GM12891 (cell line): ENCODE measurements around the gene PINLYP.
A peak's percentile ranks its signal among the peaks of the same experiment; 100 is the strongest.

Experiments used
- DNase-seq: peaks from one replicate; pipeline ENCODE4 v3.0.0; 2011; ENCODE audit warnings: low spot score; ENCODE audit not compliant: insufficient read length
- FAIRE-seq: peaks from 2 replicates; lab custom pipeline; 2011; peaks lifted over from hg19 to GRCh38; lab: Jason Lieb, UNC
- PAX5 ChIP-seq: IDR thresholded peaks from 2 replicates; pipeline ENCODE4 v1.6.1; 2011; ENCODE audit warnings: low read length, moderate library complexity, mild to moderate bottlenecking; ENCODE audit not compliant: insufficient read depth, severe bottlenecking
- POLR2A ChIP-seq: IDR thresholded peaks from 2 replicates; pipeline ENCODE4 v1.6.1; 2011; ENCODE audit warnings: low read depth, low read length, control low read depth
- POLR2AphosphoS5 ChIP-seq: IDR thresholded peaks from 2 replicates; pipeline ENCODE4 v1.6.1; 2011; ENCODE audit warnings: low read depth, low read length, control low read depth
- POU2F2 ChIP-seq: IDR thresholded peaks from 2 replicates; pipeline ENCODE4 v1.6.1; 2011; ENCODE audit warnings: low read depth, mild to moderate bottlenecking, control low read depth, low read length, moderate library complexity
- SPI1 ChIP-seq: IDR thresholded peaks from 2 replicates; pipeline ENCODE4 v1.6.1; 2011; ENCODE audit warnings: low read depth, low read length, control low read depth
- TAF1 ChIP-seq: IDR thresholded peaks from 2 replicates; pipeline ENCODE4 v1.6.1; 2011; ENCODE audit warnings: low read depth, low read length, control low read depth

The PINLYP gene

DNA sequence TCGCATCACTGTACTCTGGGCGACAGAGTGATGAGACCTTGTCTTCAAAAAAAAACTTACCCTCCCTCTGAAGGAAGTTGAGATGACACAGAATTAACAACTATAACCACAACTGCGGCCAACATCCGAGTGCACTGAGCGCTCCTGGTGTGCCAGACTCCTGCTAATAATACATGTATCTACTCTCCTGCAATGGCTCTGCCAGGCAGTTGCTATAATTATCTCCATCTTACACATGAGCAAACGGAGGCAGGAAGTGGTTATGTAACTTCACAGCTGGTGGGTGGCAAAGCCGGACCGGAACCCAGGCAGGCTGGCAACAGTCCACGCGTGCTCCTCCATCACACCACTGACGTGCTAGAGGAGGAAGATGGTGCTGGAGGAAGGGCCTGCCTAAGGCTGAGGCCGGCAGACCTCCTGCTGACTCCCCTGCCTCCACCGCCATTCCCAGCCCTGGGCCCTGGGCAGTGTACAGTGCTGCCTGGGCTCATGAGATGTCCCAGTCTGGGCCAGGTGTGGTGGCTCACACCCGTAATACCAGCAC, 12.8 kb upstream of the PINLYP start:
- DNase-seq (no peak), FAIRE-seq (peak; percentile 95)
- 0 out of 2 replicates have a peak, but pooled peaks have one; percentile 28 for TF ChIP-seq SPI1
- TF ChIP-seq PAX5 = no peak
- no peak for TF ChIP-seq TAF1

DNA sequence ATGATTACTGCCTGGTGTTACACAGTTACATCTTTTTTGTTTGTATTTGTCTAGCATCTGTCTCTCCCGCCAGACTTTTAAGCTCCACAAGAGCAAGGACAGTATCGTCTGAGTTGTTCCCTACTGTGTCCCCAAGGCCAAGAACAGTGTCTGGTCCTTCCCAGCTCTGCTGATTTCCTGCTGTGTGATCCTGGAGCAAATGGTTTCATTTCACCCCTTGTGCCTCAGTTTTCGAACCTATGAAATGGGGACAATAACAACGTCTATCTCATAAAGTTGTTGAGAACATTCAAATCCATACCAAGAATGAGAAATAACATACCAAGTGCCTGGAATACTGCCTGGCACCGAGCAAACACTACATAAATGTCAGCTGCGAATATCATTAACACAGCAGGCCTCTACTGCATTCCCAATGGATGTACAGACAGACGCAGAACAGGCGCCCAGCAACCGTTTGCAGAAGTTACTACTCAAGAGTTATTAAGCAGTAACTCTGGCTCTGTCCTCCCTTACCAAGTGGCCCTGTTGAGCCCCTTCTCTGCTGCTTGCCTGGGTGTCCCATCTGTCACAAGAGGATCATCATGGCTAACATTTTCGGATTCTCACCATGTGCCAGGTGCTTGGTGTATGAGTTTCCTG, 11.7 kb upstream of the PINLYP start:
- FAIRE-seq = no peak

GRCh38 chr19:43564800-43565199, 10.8 kb upstream of the PINLYP start:
- DNase-seq (no peak), FAIRE-seq (no peak)
- TF ChIP-seq POLR2AphosphoS5 = no peak
- TF ChIP-seq POLR2A = no peak

More for the DNA sequence above, 11.7 kb upstream of the PINLYP start:
- DNase-seq = no peak
- TF ChIP-seq SPI1 = no peak
- no peak for TF ChIP-seq POU2F2
- no peak for TF ChIP-seq TAF1
- no peak for TF ChIP-seq POLR2AphosphoS5
- TF ChIP-seq POLR2A = no peak
- TF ChIP-seq PAX5 = no peak

GRCh38 chr19:43569657-43570056, 5.9 kb upstream of the PINLYP start:
- DNase-seq = no peak

GRCh38 chr19:43570174-43570791, 5.3 kb upstream of the PINLYP start:
- no peak for FAIRE-seq
- no peak for TF ChIP-seq POLR2A
- no peak for DNase-seq

More at GRCh38 chr19:43569657-43570056, 5.9 kb upstream of the PINLYP start:
- TF ChIP-seq SPI1 (no peak), POLR2A (no peak), POLR2AphosphoS5 (no peak), POU2F2 (no peak), PAX5 (no peak), TAF1 (no peak)
- no peak for FAIRE-seq

- no peak for DNase-seq
- FAIRE-seq = no peak
- no peak for TF ChIP-seq POLR2A
- no peak for TF ChIP-seq PAX5
- no peak for TF ChIP-seq SPI1
- TF ChIP-seq POU2F2 = no peak
- no peak for TF ChIP-seq POLR2AphosphoS5
- TF ChIP-seq TAF1 = no peak
Observed at GRCh38 chr19:43572171-43572588, 3.4 kb upstream of the PINLYP start.

DNA sequence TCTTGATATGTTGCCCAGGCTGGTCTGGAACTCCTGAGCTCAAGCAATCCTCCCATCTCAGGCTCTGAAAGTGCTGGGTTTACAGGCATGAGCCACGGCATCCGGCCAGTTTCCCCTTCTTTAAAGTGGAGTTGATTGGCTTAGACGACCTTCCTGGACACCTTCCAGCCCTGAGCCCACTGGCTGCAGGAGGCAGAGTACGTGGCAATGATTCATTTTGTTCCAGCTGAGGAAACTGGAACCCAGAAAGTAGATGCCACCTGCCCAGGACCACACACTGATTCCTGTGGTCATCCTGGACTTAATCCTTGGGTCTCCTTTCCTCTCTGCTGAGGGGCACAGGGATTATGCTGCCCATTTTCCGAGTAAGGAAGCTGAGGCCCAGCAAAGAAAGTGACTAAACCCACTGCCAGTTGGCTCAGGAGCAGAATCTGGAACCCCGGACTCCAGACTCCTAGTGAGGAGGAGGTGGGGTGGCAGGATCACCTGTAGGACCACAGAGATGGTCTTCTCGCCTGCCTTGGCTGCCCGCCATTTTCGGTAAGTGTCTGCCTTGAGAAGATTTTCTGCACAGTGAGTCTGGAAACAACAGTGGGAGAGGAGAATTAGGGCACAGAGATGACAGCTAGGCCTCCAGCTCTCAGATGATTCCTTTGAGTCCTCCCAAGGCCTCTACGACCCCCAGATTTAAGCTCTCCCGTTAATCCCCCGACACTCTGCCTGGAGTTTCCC, 1.0 kb upstream of the PINLYP start:
- peak; percentile 9 for FAIRE-seq
- DNase-seq = no peak
- TF ChIP-seq TAF1 (no peak), POLR2A (no peak), POLR2AphosphoS5 (no peak), PAX5 (no peak), POU2F2 (no peak), SPI1 (no peak)

GRCh38 chr19:43575955-43576878, 616 bp downstream of the PINLYP start:
- DNase-seq = no peak
- FAIRE-seq = no peak
- TF ChIP-seq POLR2A (no peak), PAX5 (no peak), TAF1 (no peak), POU2F2 (no peak), SPI1 (no peak), POLR2AphosphoS5 (no peak)

DNA sequence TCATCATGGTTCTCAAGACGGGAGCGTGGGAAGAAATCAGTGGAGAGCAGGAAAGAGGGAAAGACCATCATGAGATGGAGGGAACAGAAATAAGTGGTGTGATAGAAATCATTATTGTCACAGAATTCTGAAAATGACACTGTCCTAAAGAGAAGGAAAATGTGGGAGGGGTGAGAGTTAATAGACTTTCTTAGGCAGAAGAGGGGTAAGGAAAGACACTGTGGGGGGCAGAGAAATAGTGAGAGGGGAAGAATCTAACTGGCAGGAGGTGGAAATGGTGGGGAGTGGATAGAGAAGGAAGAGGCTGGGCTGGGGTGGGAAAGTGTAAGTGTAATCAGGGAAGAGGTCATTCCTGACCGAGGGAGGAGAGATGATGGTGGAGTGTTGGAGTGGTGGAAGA, 3.2 kb downstream of the PINLYP start:
- no peak for TF ChIP-seq POLR2AphosphoS5
- no peak for TF ChIP-seq POLR2A
- TF ChIP-seq SPI1 = no peak
- TF ChIP-seq POU2F2 = no peak
- no peak for TF ChIP-seq PAX5
- no peak for TF ChIP-seq TAF1
- no peak for FAIRE-seq
- DNase-seq = no peak
